ENCODE results near the gene IL17D. TPM values are rescaled to one million over a fixed set of nuclear protein-coding genes. Genes with fewer than 3 reads are reported as not detected.

Gene IL17D
- total RNA-seq, 1 experiment from 2014 or later = 1.2 TPM

GRCh38 chr13:20769091-20769490, 65.6 kb downstream of the IL17D start:
- Histone ChIP-seq H3K4me2 (ENCODE audit: insufficient read depth, insufficient read length, low read length) (no peak overlapping the region), H2BK20ac (ENCODE audit: low read depth, low read length, poor library complexity, severe bottlenecking) (no peak overlapping the region), H4K5ac (ENCODE audit: insufficient read length, low read depth, low read length) (no peak overlapping the region), H2AK5ac (ENCODE audit: insufficient read length, low read length) (no peak overlapping the region), H2BK15ac (ENCODE audit: low read depth, low read length) (no peak overlapping the region), H3K27ac (ENCODE audit: insufficient read length, low read depth, low read length) (no peak overlapping the region), H3K79me1 (ENCODE audit: insufficient read depth, low read depth, low read length, poor library complexity, severe bottlenecking) (no peaks in the 10 kb centered on the region), H4K20me1 (ENCODE audit: control insufficient read depth, insufficient read depth, insufficient read length) (no peaks in the 10 kb centered on the region), H3K9me3 (ENCODE audit: control insufficient read depth, low read depth, low read length) (no peaks in the 10 kb centered on the region), H3K56ac (ENCODE audit: insufficient read length, low read depth, low read length) (no peak overlapping the region), H3K4ac (ENCODE audit: low read depth, low read length) (no peak overlapping the region), H3K4me1 (ENCODE audit: insufficient read depth, low read length) (no peaks in the 10 kb centered on the region), H3K9ac (ENCODE audit: extremely low read depth, insufficient read length, low read length) (no peak overlapping the region), H3K14ac (ENCODE audit: insufficient read depth, low read length) (no peak overlapping the region), H3K79me2 (ENCODE audit: insufficient read depth, low read length) (no peaks in the 10 kb centered on the region), H3K18ac (ENCODE audit: insufficient read length, low read depth, low read length) (no peak overlapping the region), H3K23me2 (ENCODE audit: insufficient read length, low read depth, low read length, poor library complexity, severe bottlenecking) (peaks cover 6% of the 10 kb centered on the region), H3K27me3 (ENCODE audit: insufficient read depth, low read length) (no peaks in the 10 kb centered on the region), H4K91ac (ENCODE audit: insufficient read length, low read depth, low read length) (no peak overlapping the region), H2AFZ (ENCODE audit: low read length) (no peak overlapping the region), H2BK12ac (ENCODE audit: insufficient read length, low read depth, low read length) (no peak overlapping the region), H3T11ph (ENCODE audit: low read length) (no peak overlapping the region), H3K23ac (ENCODE audit: insufficient read length, low read depth, low read length) (no peak overlapping the region), H2BK5ac (ENCODE audit: insufficient read length, low read length) (no peak overlapping the region), H4K8ac (replicated peaks; ENCODE audit: insufficient read length, low read depth, low read length) (no peak overlapping the region), H2BK120ac (ENCODE audit: low read depth, low read length, poor library complexity, severe bottlenecking) (no peak overlapping the region)
- no CpG with 5 or more reads among the region's 2 CpGs for whole genome bisulfite sequencing (ENCODE audit: extremely low coverage, insufficient read length, low lambda C conversion rate)
- no peak for DNase-seq
- no peak overlapping the region for H3K27ac Mint-ChIP-seq
- peaks cover 23 to 40% (median 24%) of the 10 kb centered on the region in 3 experiments for H3K36me3 Mint-ChIP-seq (ENCODE audit: insufficient read depth in 1 of 3, low read depth in 3 of 3)
- H3K4me1 Mint-ChIP-seq = peaks cover 15 to 19% of the 10 kb centered on the region in 2 experiments
- peaks cover 3% of the 10 kb centered on the region; the same call in 1 of the 2 replicates for H3K27me3 Mint-ChIP-seq (ENCODE audit: low read depth)
- no peak overlapping the region for H3K4me3 Mint-ChIP-seq
- no peak for TF ChIP-seq CTCF (conservative IDR thresholded peaks at IDR 0.05)
- H3K9me3 Mint-ChIP-seq = peaks cover 19 to 28% of the 10 kb centered on the region in 2 experiments

Data from H9 (cell line).